Endometrium (tissue), 2 donors: ENCODE data around the gene ZNF511.
"Not testable (repeated sequence)": the region's sequence is repeated elsewhere in the genome, so short reads cannot be mapped to it uniquely, and the experiment has no call there.

ENCODE experiments used
- FAIRE-seq: peaks from 2 replicates; lab custom pipeline; 2012; peaks lifted over from hg19 to GRCh38; lab: Jason Lieb, UNC
- donor health status: control.
- donor health status: control.

Gene ZNF511

DNA sequence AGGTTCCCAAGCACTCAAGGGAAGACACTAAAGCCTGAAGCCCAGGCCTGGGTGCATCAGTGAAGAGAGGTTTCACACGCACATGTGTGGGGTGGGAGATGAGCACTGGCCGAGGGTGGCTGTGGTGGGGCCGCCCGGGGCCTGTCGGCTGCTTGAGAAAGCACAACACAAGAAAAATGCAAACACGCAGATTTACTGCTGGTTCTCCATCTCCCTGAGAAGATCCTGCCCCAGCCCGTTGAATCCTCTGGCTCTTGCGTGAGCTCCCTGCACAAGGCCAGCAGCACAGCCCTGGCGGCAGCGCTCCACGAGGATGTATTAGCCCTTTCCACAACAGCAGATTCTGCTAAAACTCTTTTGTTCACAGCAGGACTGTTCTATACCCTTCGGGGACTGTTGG, 6.2 kb downstream of the ZNF511 start:
- FAIRE-seq = no peak

- no peak for FAIRE-seq
Measured at GRCh38 chr10:133315847-133316246, 7.1 kb downstream of the ZNF511 start.

DNA sequence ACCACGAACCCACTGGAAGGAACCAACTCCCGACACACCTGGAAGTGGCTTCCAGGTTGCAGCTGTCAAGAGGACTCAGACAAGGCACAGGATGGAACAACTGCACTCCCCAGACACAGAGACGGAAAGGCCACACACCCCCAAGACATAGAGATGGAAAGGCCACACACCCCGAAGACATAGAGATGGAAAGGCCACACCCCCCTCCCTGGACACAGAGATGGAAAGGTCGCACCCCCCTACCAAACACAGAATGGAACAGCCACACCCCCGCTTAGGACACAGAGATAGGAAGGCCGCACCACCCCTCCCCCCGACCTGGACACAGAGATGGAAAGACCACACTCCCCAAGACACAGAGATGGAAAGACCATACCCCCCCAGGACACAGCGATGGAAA, 7.6 kb downstream of the ZNF511 start:
- FAIRE-seq = no peak

DNA sequence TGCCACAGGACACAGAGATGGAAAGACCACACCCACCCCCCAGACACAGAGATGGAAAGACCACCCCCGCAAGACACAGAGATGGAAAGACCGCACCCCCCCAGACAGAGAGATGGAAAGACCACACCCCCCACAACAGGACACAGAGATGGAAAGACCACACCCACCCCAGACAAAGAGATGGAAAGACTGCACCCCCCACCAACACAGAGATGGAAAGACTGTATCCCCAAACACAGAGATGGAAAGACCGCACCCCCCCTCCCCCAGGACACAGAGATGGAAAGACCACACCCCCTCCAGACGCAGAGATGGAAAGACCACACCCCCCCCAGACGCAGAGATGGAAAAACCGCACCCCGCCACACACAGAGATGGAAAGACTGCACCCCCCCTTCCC, 8.0 kb downstream of the ZNF511 start:
- FAIRE-seq = no peak

DNA sequence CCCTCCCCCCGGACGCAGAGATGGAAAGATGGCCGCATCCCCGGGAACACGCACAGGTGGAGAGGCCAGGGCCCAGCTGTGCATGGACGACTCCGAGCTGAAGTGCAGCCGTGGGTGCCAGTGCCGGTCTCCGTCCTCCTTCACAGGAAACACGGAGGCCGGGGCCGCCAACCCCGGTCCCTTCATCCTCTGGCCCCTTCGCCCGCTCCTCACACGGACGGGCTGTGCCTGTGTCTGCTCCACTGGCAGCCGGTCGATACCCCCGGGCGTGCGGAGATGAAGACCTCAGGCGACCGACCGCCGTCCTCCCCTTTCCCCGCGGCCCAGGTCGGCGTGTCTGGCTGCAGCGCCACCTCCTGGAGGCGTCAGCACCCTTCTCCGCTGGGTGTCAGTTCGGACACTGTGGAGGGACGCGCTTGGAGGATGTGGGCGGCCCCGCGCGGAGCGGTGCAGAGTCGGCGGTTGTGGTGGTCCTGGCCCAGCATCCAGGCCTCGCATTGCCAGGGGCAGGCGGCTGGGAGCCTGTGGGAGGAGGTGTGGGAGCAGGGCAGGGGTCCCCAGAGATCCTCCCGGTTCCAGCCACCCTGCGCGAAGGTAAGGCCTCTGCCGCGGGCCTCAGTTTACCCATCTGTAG, 9.9 kb downstream of the ZNF511 start:
- no peak for FAIRE-seq

- not testable (repeated sequence) for FAIRE-seq
Measured at GRCh38 chr10:133320852-133321422, 12.2 kb downstream of the ZNF511 start.

DNA sequence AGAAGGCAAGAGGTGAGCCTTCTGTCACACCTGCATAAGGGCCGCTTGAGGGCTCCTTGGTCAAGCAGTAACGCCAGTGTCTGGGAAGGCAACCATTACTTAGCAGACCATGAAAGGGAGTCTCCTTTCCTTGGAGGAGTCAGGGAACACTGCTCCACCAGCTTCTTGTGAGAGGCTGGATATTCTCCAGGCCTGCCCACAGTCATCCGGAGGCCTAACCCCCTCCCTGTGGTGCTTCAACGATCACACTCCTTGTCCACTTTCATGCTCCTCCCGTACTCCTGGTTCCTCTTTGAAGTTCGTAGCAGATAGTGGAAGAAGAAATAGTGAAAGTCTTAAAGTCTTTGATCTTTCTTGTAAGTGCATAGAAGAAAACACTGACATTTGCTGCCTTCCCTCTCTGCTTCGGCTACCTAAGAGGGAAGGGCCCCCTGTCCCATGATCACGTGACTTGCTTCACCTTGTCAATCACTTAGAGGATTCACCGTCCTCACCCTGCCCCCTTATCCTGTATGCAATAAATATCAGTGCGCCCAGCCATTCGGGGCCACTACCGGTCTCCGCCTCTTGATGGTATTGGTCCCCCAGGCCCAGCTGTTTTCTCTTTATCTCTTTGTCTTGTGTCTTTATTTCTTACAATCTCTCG, 13.5 kb downstream of the ZNF511 start:
- FAIRE-seq = not testable (repeated sequence)

DNA sequence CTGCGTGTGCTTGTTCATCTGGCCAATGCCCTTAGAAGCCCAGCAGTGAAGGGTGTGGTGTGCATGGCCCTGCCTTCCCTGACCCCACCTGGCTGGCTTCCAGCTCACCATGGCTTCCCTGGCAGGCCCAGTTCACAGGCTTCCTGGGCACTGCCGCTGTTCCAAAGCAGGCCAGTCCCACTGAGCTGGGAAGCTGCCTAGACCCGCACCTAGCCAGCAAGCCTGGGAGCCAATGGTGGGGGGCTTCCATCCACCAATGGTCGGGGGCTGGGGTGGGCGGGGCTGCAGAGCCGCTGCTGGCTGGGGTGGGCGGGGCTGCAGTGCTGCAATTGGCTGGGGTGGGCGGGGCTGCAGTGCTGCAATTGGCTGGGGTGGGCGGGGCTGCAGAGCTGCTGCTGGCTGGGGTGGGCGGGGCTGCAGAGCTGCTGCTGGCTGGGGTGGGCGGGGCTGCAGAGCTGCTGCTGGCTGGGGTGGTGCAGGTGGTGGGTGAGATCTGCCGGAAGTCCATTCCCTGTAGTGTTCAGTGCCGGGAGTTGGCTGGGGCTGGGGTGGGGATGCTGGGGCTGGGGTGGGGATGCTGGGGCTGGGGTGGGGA, 15.6 kb downstream of the ZNF511 start:
- no peak for FAIRE-seq

DNA sequence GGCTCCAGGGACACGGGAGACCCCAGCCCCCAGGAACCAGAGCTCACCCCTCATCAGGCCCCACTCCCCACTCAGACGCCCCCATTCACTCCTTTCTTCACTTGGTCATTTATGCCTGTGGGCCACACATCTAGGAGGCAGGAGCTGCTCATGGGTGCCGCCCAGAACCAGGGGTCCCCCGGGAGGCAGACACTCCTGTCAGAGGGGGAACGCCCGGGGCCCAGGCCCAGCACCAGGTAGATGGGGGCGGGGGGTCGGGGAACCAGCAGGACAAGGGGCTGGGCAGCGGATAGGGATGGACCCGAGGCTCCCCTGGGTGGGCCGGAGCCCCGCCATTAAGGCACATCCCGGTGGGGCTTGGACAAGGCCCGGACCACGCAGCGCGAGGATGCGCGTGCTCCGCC, 16.1 kb downstream of the ZNF511 start:
- FAIRE-seq = no peak

- no peak for FAIRE-seq
Measured at GRCh38 chr10:133325440-133326222, 16.9 kb downstream of the ZNF511 start.

GRCh38 chr10:133326223-133326551, 17.5 kb downstream of the ZNF511 start:
- FAIRE-seq = no peak

DNA sequence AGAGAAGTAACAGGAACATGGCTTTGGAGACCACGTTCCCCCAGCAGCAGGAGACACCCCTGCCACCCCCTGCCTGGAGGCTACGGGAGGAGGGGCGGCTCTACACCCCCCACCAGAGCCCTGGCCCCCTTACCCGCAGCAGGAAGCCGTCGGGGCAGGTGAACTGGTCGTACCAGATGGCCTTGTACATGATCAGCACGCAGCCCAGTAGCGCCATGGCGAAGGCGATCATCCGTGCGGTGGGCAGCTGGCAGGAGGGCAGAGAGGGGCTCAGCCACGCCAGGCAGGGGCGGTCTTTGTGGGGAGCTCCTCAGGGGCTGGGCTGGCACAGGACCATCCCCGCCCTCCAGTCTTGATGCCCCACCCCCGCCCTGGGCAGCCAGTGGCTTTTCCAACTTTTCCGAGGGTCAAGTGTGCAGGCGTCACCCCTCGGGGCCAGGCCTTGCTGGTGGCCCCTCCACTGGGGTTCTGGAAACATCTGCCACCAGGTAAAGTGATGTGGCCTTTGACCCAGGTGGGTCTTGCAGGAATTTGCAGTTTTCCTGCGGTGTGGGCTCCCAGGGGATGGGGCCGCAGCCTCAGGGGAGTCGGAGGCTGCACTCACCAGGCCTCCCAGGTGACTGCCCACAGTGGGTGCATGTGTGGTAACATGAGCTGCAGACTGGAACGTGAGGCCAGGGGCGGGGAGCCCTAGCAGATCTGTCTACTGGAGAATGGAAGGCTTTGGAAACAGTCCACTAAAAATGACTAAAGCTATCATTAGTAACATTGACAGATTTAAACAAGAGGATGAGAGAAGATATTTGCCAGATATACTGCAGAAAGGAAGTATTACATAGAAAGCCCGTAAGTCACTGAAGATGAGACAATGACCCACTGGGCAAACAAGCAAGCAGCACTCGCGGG, 18.3 kb downstream of the ZNF511 start:
- FAIRE-seq = no peak

GRCh38 chr10:133327651-133328357, 19.1 kb downstream of the ZNF511 start:
- FAIRE-seq = no peak

DNA sequence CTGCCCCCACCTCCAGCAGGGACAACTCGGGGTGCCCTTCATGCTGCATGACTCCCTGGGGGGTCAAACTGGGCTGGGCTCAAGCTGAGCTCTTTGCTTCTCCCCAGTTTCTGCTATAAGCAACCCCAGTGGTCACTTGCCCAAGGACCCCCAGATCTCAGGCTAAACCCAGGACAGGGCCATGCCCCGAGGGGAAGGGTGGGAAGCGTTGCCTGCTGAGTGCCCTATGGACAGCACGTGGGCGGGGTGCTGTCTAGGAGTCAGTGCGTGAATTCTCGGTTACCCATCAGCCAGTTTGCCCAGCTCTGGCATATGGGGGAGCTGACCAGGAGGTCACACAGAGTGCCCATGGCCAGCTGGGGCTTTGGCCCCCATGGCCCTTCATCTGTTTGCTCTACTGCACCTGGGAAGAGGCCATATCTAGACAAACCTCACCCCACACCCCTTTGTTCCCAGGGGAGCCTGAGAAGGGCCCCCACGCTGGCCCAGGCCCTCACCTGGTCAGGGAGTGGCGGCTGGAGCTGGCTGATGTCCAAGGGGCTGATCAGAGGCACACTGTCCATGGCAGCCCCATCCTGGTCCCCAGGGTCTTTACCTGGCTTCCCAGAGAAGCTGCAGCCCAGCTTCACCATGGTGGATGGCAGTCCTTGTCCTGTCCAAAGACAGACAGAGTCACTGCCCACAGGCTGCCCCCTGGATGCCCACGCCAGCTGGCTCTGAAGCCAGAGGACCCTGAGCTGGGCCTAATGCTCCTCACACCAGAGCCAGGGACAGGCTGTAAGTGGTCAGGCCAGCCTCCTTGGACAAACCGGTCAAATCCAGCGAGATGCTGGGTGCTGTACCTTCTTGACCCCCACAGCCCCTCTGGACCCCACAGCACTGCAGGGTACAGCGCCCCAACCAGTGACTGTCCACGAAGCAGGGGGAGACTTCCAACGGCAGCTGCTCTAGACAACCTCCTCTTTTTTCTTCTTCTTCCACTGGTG, 19.9 kb downstream of the ZNF511 start:
- FAIRE-seq = no peak

DNA sequence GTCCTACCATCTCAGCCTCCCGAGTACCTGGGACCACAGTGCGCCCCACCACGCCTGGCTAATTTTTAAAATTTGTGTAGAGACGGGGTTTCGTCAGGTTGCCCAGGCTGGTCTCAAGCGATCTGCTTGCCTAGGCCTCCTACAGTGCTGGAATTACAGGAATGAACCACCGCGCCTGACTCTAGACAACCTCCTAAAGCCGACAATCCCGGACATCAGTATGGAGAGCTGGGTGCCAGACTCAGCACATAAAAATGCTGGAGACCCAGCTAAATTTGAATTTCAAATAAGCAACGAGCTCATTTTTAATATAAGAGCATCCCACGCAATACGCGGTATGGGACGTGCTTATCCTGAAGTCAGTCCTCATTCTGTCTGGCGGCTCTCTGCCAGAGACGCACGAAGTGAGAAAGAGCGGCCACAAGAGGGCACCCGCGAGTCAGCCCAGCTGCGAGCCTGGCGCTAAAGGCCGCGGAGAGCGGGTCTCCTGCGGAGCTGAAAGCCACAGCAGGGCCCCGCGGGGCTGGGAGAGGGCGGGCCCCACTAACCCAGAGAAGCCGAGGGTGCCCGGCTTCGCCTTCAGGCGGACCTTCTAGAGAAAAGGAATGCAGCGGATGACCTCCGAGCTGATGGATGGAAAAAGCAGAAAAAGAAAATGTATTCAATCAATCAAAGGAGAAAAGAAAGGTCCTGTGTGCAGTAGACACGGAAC, 20.9 kb downstream of the ZNF511 start:
- no peak for FAIRE-seq

DNA sequence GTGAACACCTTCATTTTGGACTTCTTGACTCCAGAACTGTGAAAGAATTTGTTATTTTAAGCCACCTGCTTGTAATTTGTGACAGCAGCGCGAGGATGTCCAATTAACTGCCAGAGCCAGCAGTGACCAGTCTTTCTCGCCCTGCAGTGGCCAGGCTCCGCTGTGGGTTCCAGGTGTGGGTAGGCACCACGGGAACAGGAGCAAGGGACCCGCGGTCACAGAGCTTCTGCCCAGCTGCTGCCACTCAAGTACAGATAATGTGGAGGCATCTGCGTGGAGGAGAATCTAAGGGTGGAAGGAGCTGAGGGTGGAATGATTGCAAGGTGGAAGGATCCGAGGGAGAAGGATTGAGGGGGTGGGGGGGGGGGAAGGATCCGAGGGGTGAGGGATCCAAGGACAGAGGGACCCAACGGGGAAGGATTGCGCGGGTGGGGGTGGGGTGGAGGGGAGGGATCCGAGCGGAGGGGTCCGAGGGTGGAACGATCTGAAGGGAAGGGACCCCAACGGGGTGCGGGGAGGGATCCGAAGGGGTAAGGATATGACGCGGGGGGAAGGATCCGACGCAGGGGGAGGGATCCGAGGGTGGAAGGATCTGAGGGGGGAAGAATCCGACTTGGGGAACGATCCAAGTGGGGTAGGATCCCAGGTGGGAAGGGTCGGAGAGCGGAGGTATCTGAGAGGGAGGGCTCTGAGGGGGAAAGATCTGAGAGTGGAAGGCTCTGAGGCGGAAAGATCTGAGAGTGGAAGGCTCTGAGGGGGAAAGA, 24.4 kb downstream of the ZNF511 start:
- no peak for FAIRE-seq

GRCh38 chr10:133334503-133335245, 26.0 kb downstream of the ZNF511 start:
- FAIRE-seq = no peak
